LNCaP clone FGC (cell line): Measurements from ENCODE around the gene TMEM18.

Experiments
- DNase-seq: peaks from one replicate; pipeline ENCODE4 v3.0.0-alpha.2; 2011; ENCODE audit warnings: low read depth
- H3K4me3 ChIP-seq: 2 replicates; pipeline ENCODE4 v1.5.1; 2011; ENCODE audit warnings: mild to moderate bottlenecking, low read depth, low read length, control low read depth
- CTCF ChIP-seq: IDR thresholded peaks from 2 replicates; pipeline ENCODE4 v1.5.1; 2012; ENCODE audit warnings: mild to moderate bottlenecking; ENCODE audit not compliant: control insufficient read depth, insufficient read depth; ENCODE audit errors: extremely low read depth

The TMEM18 gene

GRCh38 chr2:650343-651310, 26.6 kb downstream of the TMEM18 start:
- no peak for TF ChIP-seq CTCF
- no peak for DNase-seq

GRCh38 chr2:649426-650342, 27.5 kb downstream of the TMEM18 start:
- no peak for TF ChIP-seq CTCF
- DNase-seq: no peak
- no peak overlapping the region for H3K4me3 ChIP-seq

More at GRCh38 chr2:650343-651310, 26.6 kb downstream of the TMEM18 start:
- no peak overlapping the region for H3K4me3 ChIP-seq

GRCh38 chr2:648476-649424, 28.5 kb downstream of the TMEM18 start:
- no peak for TF ChIP-seq CTCF
- H3K4me3 ChIP-seq: no peak overlapping the region
- no peak for DNase-seq

- TF ChIP-seq CTCF: no peak
- no peak for DNase-seq
- H3K4me3 ChIP-seq: no peak overlapping the region
Observed at GRCh38 chr2:647691-648231, 29.4 kb downstream of the TMEM18 start.

GRCh38 chr2:647003-647560, 30.1 kb downstream of the TMEM18 start:
- no peak for TF ChIP-seq CTCF
- no peak for DNase-seq
- H3K4me3 ChIP-seq: no peak overlapping the region
